HL-60 (cell line): Measurements from ENCODE around the gene TEX48.

ENCODE experiments used
- DNase-seq, 2 experiments: peaks; one replicate each; pipeline ENCODE4 v3.0.0-alpha.2; 2010 to 2020; ENCODE audit warnings: low read depth in 1 of 2, low spot score in 1 of 2
- H3K27ac ChIP-seq: fragments of 250-450 bp; sonication (Bioruptor Pico); replicated peaks from 2 replicates; pipeline ENCODE4 v1.5.1; 2020; ENCODE audit warnings: mild to moderate bottlenecking, moderate library complexity
- H3K27me3 ChIP-seq: fragments of 250-450 bp; sonication (Bioruptor Pico); 2 replicates; pipeline ENCODE4 v1.5.1; 2021; ENCODE audit warnings: mild to moderate bottlenecking, moderate library complexity; ENCODE audit not compliant: insufficient read depth, poor library complexity, severe bottlenecking
- H3K4me3 ChIP-seq: replicated peaks from 2 replicates; pipeline ENCODE4 v1.5.1; 2011; ENCODE audit warnings: mild to moderate bottlenecking, control low read depth, low read length; ENCODE audit not compliant: insufficient read depth
- GABPA ChIP-seq: IDR thresholded peaks from 2 replicates; pipeline ENCODE4 v1.6.1; 2012; ENCODE audit warnings: low read depth
- POLR2AphosphoS5 ChIP-seq: IDR thresholded peaks from 2 replicates; pipeline ENCODE4 v1.6.1; 2012; ENCODE audit warnings: low read depth
- SPI1 ChIP-seq: IDR thresholded peaks from 2 replicates; pipeline ENCODE4 v1.6.1; 2012; ENCODE audit warnings: low read depth, mild to moderate bottlenecking, borderline replicate concordance
- TF ChIP-seq, protein P1 (sequence below): IDR thresholded peaks from one replicate; pipeline ENCODE4 v1.5.1; 2011; ENCODE audit warnings: low read length, control low read depth, inconsistent platforms; ENCODE audit not compliant: insufficient read depth
- TF ChIP-seq, protein P2 (sequence below): IDR thresholded peaks from 2 replicates; pipeline ENCODE4 v1.6.1; 2012; ENCODE audit warnings: low read depth; ENCODE audit not compliant: insufficient replicate concordance

TEX48 gene

DNA sequence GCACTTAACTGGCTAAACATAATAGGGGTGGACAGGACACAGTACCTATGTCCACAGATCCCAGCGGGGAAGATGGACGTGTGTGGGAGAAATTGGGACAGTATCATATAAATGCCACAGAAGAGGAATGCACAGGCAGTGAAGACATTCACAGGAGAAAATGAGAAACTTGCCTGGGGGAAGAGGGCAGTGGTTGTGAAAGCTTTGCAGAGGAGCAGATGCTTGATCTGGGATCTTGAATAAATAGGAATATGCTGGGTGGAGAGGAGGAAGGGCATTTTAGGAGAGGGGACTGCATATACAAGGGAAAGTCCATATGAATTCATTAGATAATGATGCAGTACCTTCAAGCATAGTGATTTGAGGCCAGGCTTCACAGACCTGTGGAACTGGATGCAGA, 57.3 kb downstream of the TEX48 start:
- no peak overlapping the region for H3K4me3 ChIP-seq
- DNase-seq, result no peak
- no peaks in the 10 kb centered on the region for H3K27me3 ChIP-seq
- H3K27ac ChIP-seq, result no peak overlapping the region
- TF ChIP-seq SPI1 (no peak), POLR2AphosphoS5 (no peak), GABPA (no peak)
- TF ChIP-seq, protein P1, sequence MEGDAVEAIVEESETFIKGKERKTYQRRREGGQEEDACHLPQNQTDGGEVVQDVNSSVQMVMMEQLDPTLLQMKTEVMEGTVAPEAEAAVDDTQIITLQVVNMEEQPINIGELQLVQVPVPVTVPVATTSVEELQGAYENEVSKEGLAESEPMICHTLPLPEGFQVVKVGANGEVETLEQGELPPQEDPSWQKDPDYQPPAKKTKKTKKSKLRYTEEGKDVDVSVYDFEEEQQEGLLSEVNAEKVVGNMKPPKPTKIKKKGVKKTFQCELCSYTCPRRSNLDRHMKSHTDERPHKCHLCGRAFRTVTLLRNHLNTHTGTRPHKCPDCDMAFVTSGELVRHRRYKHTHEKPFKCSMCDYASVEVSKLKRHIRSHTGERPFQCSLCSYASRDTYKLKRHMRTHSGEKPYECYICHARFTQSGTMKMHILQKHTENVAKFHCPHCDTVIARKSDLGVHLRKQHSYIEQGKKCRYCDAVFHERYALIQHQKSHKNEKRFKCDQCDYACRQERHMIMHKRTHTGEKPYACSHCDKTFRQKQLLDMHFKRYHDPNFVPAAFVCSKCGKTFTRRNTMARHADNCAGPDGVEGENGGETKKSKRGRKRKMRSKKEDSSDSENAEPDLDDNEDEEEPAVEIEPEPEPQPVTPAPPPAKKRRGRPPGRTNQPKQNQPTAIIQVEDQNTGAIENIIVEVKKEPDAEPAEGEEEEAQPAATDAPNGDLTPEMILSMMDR, result no peak
- TF ChIP-seq, protein P2, sequence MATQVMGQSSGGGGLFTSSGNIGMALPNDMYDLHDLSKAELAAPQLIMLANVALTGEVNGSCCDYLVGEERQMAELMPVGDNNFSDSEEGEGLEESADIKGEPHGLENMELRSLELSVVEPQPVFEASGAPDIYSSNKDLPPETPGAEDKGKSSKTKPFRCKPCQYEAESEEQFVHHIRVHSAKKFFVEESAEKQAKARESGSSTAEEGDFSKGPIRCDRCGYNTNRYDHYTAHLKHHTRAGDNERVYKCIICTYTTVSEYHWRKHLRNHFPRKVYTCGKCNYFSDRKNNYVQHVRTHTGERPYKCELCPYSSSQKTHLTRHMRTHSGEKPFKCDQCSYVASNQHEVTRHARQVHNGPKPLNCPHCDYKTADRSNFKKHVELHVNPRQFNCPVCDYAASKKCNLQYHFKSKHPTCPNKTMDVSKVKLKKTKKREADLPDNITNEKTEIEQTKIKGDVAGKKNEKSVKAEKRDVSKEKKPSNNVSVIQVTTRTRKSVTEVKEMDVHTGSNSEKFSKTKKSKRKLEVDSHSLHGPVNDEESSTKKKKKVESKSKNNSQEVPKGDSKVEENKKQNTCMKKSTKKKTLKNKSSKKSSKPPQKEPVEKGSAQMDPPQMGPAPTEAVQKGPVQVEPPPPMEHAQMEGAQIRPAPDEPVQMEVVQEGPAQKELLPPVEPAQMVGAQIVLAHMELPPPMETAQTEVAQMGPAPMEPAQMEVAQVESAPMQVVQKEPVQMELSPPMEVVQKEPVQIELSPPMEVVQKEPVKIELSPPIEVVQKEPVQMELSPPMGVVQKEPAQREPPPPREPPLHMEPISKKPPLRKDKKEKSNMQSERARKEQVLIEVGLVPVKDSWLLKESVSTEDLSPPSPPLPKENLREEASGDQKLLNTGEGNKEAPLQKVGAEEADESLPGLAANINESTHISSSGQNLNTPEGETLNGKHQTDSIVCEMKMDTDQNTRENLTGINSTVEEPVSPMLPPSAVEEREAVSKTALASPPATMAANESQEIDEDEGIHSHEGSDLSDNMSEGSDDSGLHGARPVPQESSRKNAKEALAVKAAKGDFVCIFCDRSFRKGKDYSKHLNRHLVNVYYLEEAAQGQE, result no peak

GRCh38 chr9:114621975-114622609, 59.9 kb downstream of the TEX48 start:
- H3K27me3 ChIP-seq, result no peaks in the 10 kb centered on the region
- no peak for DNase-seq
- H3K27ac ChIP-seq, result no peak overlapping the region
- no peak overlapping the region for H3K4me3 ChIP-seq
- TF ChIP-seq POLR2AphosphoS5 (no peak), GABPA (no peak), SPI1 (no peak)
- TF ChIP-seq, protein P1, result no peak
- TF ChIP-seq, protein P2, result no peak

- TF ChIP-seq POLR2AphosphoS5 (no peak), GABPA (no peak), SPI1 (no peak)
- TF ChIP-seq, protein P1, result no peak
- TF ChIP-seq, protein P2, result no peak
- no peak for DNase-seq
These were observed 60.4 kb downstream of the TEX48 start for GRCh38 chr9:114621561-114621960.

More at GRCh38 chr9:114621561-114621960, 60.4 kb downstream of the TEX48 start:
- H3K27me3 ChIP-seq, result no peaks in the 10 kb centered on the region
- no peak overlapping the region for H3K4me3 ChIP-seq
- no peak overlapping the region for H3K27ac ChIP-seq
